ENCODE data around the gene NTNG1.

DNA sequence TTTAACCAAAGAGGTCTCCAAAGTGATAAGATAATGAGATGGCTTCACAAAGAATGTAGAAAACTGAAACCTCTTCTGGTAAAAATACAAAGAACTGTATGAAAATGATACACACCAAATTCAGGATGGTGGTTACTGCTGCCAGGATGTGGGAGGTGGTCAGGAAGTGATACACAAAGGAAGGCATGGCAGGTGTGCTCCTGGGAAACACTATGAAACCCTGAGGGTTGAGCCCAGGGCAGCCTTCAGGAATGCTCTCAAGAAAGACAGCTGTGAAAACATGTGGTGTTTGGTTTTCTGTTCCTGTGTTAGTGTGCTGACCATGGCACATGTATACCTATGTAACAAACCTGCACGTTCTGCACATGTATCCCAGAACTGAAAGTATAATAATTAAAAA is 109.3 kb downstream of the NTNG1 start:
- TF ChIP-seq, protein P1, sequence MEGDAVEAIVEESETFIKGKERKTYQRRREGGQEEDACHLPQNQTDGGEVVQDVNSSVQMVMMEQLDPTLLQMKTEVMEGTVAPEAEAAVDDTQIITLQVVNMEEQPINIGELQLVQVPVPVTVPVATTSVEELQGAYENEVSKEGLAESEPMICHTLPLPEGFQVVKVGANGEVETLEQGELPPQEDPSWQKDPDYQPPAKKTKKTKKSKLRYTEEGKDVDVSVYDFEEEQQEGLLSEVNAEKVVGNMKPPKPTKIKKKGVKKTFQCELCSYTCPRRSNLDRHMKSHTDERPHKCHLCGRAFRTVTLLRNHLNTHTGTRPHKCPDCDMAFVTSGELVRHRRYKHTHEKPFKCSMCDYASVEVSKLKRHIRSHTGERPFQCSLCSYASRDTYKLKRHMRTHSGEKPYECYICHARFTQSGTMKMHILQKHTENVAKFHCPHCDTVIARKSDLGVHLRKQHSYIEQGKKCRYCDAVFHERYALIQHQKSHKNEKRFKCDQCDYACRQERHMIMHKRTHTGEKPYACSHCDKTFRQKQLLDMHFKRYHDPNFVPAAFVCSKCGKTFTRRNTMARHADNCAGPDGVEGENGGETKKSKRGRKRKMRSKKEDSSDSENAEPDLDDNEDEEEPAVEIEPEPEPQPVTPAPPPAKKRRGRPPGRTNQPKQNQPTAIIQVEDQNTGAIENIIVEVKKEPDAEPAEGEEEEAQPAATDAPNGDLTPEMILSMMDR (IDR thresholded peaks at IDR 0.05; ENCODE audit: insufficient read depth, low read depth, low read length) = no peak
- no peak for TF ChIP-seq EZH2 (IDR thresholded peaks at IDR 0.05; ENCODE audit: insufficient read depth, low read length)
